ENCODE measurements around the gene CD300LF.

Gene CD300LF

GRCh38 chr17:74755533-74755932 is 42.8 kb upstream of the CD300LF start:
- no peaks in the 10 kb centered on the region for H3K9me3 Mint-ChIP-seq
- H3K4me1 Mint-ChIP-seq, result peaks cover 61% of the 10 kb centered on the region
- no peak for TF ChIP-seq CTCF (IDR thresholded peaks at IDR 0.05; ENCODE audit: unreplicated experiment in 3 of 3)
- H3K4me3 Mint-ChIP-seq, result no peak overlapping the region
- H3K27ac Mint-ChIP-seq, result no peak overlapping the region
- H3K27me3 Mint-ChIP-seq (ENCODE audit: low read depth), result peaks cover 5% of the 10 kb centered on the region
- peaks cover 9% of the 10 kb centered on the region for H3K36me3 Mint-ChIP-seq (ENCODE audit: low read depth)

GRCh38 chr17:74754832-74755231 is 42.1 kb upstream of the CD300LF start:
- Mint-ChIP-seq H3K4me1 (peaks cover 59% of the 10 kb centered on the region), H3K36me3 (ENCODE audit: low read depth) (peaks cover 9% of the 10 kb centered on the region), H3K9me3 (no peaks in the 10 kb centered on the region), H3K27ac (peak overlapping the region in 1 of 3 experiments; percentile 51), H3K4me3 (peak overlapping the region in 2 of 3 experiments; percentile 3 to 19), H3K27me3 (ENCODE audit: low read depth) (peaks cover 10% of the 10 kb centered on the region)
- TF ChIP-seq CTCF (IDR thresholded peaks at IDR 0.05; ENCODE audit: unreplicated experiment in 3 of 3), result no peak

GRCh38 chr17:74752822-74753401 is 40.2 kb upstream of the CD300LF start:
- H3K36me3 Mint-ChIP-seq (ENCODE audit: low read depth), result peaks cover 9% of the 10 kb centered on the region
- H3K27ac Mint-ChIP-seq, result peak overlapping the region in 2 of 3 experiments; percentile 19 to 68
- peaks cover 10% of the 10 kb centered on the region for H3K27me3 Mint-ChIP-seq (ENCODE audit: low read depth)
- no peaks in the 10 kb centered on the region for H3K9me3 Mint-ChIP-seq
- H3K4me3 Mint-ChIP-seq, result peak overlapping the region; percentile 50 to 78 (median 71)
- no peak for TF ChIP-seq CTCF (IDR thresholded peaks at IDR 0.05; ENCODE audit: unreplicated experiment in 3 of 3)
- peaks cover 46% of the 10 kb centered on the region for H3K4me1 Mint-ChIP-seq

GRCh38 chr17:74752415-74752814 is 39.7 kb upstream of the CD300LF start:
- H3K4me1 Mint-ChIP-seq, result peaks cover 43% of the 10 kb centered on the region
- peaks cover 9% of the 10 kb centered on the region for H3K36me3 Mint-ChIP-seq (ENCODE audit: low read depth)
- peaks cover 10% of the 10 kb centered on the region for H3K27me3 Mint-ChIP-seq (ENCODE audit: low read depth)
- H3K4me3 Mint-ChIP-seq, result peak overlapping the region; percentile 50 to 78 (median 71)
- peak overlapping the region in 2 of 3 experiments; percentile 19 to 68 for H3K27ac Mint-ChIP-seq
- H3K9me3 Mint-ChIP-seq, result no peaks in the 10 kb centered on the region
- no peak for TF ChIP-seq CTCF (IDR thresholded peaks at IDR 0.05; ENCODE audit: unreplicated experiment in 3 of 3)

GRCh38 chr17:74750327-74751069 is 37.8 kb upstream of the CD300LF start:
- Mint-ChIP-seq H3K9me3 (no peaks in the 10 kb centered on the region), H3K4me1 (peaks cover 46% of the 10 kb centered on the region), H3K4me3 (peak overlapping the region; percentile 95 to 99 (median 97)), H3K36me3 (ENCODE audit: low read depth) (peaks cover 9% of the 10 kb centered on the region), H3K27ac (peak overlapping the region; percentile 86 to 96 (median 94)), H3K27me3 (ENCODE audit: low read depth) (peaks cover 10% of the 10 kb centered on the region)
- no peak for TF ChIP-seq CTCF (IDR thresholded peaks at IDR 0.05; ENCODE audit: unreplicated experiment in 3 of 3)

- TF ChIP-seq CTCF (IDR thresholded peaks at IDR 0.05; ENCODE audit: unreplicated experiment in 3 of 3), result no peak
- H3K27me3 Mint-ChIP-seq (ENCODE audit: low read depth), result peaks cover 10% of the 10 kb centered on the region
- H3K27ac Mint-ChIP-seq, result peak overlapping the region; percentile 85 to 96 (median 94)
- no peaks in the 10 kb centered on the region for H3K9me3 Mint-ChIP-seq
- peak overlapping the region; percentile 95 to 99 (median 97) for H3K4me3 Mint-ChIP-seq
- peaks cover 9% of the 10 kb centered on the region for H3K36me3 Mint-ChIP-seq (ENCODE audit: low read depth)
- peaks cover 44% of the 10 kb centered on the region for H3K4me1 Mint-ChIP-seq
Measured at GRCh38 chr17:74750039-74750326, 37.3 kb upstream of the CD300LF start.

Measured in nephron (organoid).